ENCODE measurements around the gene DDX28.
"Not testable (repeated sequence)": the region's sequence is repeated elsewhere in the genome, so short reads cannot be mapped to it uniquely, and the experiment has no call there.

The DDX28 gene

DNA sequence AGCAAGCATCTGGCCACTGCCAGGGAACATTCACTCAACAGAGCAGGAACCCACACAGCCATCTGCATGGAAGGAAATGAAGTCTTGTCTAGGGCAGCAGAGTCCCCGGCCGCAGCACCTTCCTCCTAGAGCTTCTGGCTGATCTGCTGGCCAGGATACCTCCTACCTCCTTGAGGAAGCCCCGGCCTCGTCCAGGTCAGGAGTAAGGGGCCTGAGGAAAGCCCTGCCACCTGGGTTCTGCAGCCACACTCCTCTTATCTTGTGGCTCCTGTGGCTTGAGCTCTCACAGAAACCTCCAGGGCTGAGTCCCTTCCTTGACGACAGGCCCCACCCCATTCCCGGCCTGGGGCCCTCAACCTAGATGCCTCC, 29.0 kb downstream of the DDX28 start:
- DNase-seq (ENCODE audit: low read depth), result not testable (repeated sequence)

DNA sequence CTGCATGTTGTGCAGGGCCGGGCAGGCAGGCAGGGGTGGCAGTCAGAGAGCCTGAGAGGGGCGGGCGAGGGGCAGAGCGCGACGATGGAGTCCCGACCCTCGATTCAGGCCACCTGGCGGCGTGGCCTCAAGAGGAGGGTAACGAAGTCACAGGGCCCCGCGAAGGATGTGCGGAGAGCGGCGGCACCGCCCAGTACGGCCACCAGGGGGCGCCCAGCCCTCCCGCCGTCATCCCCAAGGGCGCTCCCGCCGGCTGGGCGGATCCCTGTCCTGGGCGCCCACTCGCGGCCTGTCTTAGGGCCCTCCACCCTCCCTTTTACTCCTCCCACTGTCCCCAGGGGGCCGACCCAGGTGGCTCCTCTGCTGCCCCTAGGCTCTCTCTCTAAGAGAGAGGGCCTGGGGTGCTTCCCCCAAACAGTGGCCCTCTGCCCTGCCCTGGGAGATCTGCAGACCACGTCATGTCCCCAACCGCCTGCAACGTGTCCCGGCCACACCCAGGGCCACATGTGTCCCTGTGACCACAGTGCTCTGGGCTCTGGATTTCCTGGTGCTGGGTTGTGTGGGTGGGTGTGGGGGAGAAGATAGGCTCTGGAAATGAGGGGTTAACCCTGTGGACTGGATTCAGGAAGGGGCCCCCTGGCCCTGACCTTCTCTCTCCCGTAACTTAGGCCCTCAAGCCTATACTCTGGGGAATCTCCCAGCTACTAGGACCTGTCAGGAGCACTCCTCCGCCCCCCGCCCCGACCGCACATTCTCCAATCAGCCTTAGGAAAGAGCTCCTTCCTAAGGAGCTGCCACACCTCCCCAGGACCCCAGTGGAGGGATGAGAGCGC, 29.6 kb downstream of the DDX28 start:
- peak; percentile 66 for DNase-seq (ENCODE audit: low read depth)

- DNase-seq (ENCODE audit: low read depth), result no peak
Observed at GRCh38 chr16:67992661-67993206, 30.3 kb downstream of the DDX28 start.

DNA sequence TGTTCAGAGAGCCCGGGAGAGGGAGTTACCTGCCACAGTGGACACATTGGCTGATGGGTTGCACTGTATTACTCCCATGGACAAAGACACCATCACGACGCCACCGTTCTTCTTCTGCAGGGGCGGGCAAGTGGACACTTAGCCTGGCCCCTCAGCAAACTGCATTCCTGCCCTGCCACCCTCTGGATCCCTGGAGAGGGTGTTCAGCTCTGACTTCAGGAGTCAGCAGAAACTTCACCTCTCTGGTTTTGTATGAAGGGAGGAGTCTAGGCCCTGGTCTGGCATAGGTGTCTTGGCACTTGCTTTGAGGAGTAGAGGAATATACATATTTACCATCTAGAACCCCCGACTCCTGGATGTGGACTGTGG, 33.0 kb downstream of the DDX28 start:
- no peak for DNase-seq (ENCODE audit: low read depth)

GRCh38 chr16:67989322-67990017, 33.6 kb downstream of the DDX28 start:
- no peak for DNase-seq (ENCODE audit: low read depth)

GRCh38 chr16:67988675-67989074, 34.4 kb downstream of the DDX28 start:
- DNase-seq (ENCODE audit: low read depth), result no peak

DNA sequence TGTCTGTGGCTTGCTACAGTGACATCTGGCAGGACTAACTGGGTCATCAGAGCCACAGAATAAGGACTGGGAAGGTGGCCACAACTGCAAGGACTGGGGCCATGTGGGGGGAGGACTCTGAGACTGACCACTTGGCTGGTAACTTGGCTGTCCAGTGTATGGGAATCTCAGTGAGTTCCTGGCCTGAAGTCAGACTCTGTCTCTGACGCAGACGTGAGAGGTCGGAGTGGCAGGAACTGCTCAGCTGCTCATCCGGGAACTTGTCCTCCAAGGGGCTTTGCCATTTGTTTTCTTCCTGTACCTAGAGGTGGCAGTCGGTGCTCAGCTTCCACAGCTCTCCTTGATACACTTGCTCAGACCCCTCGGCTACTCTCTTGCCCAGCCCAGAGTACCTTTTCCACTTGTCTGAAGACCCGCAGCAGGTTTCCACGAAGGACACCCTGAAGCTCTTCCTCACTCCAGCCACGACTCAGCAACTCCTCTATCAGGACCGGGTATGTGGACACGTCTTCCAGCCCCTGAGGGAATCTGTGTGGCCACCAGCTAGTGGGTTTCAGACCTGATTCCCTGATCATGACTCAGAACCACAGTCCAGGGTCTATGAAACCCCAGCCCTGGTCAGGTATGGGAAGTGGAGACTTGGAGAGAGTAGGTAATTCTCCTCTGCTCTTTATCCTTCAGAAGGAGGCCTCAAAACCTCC, 35.4 kb downstream of the DDX28 start:
- DNase-seq (ENCODE audit: low read depth), result no peak

GRCh38 chr16:67986949-67987348, 36.1 kb downstream of the DDX28 start:
- no peak for DNase-seq (ENCODE audit: low read depth)

- no peak for DNase-seq (ENCODE audit: low read depth)
Observed at GRCh38 chr16:67982011-67982696, 40.9 kb downstream of the DDX28 start.

GRCh38 chr16:67979955-67980678, 42.9 kb downstream of the DDX28 start, which contains the start of gene DPEP3:
TSS of gene DPEP3 (minus strand) at chr16:67980499. CDS start at chr16:67980380, 119 bp downstream.
- no peak for DNase-seq (ENCODE audit: low read depth)

- no peak for DNase-seq (ENCODE audit: low read depth)
Observed at GRCh38 chr16:67977469-67978227, 45.4 kb downstream of the DDX28 start.

GRCh38 chr16:67977005-67977404, 46.0 kb downstream of the DDX28 start:
- no peak for DNase-seq (ENCODE audit: low read depth)

GRCh38 chr16:67976205-67976604, 46.8 kb downstream of the DDX28 start:
- no peak for DNase-seq (ENCODE audit: low read depth)

- DNase-seq (ENCODE audit: low read depth), result no peak
Observed at GRCh38 chr16:67975321-67976105, 47.5 kb downstream of the DDX28 start.

- DNase-seq (ENCODE audit: low read depth), result not testable (repeated sequence)
Observed at GRCh38 chr16:67972285-67972684, 50.7 kb downstream of the DDX28 start.

- no peak for DNase-seq (ENCODE audit: low read depth)
Observed at GRCh38 chr16:67971111-67971510, 51.9 kb downstream of the DDX28 start.
